CD4-positive, alpha-beta memory T cell (primary cell): ENCODE measurements around the gene VWF. TPM values are rescaled to one million over a fixed set of nuclear protein-coding genes. Genes with fewer than 3 reads are reported as not detected.
A peak's percentile ranks its signal among the peaks of the same experiment; 100 is the strongest.
"Not testable (repeated sequence)": the region's sequence is repeated elsewhere in the genome, so short reads cannot be mapped to it uniquely, and the experiment has no call there.

Experiments
- CTCF ChIA-PET: fragments of 350-600 bp; sonication (Branson Sonifier 250); formaldehyde crosslinking; loops from one replicate; lab custom pipeline; 2021; ENCODE audit warnings: inconsistent platforms; ENCODE audit not compliant: partially characterized antibody; lab: Charles Lee
- POLR2A ChIA-PET: fragments of 350-600 bp; sonication (Branson Sonifier 250); formaldehyde crosslinking; loops from one replicate; lab custom pipeline; 2021; ENCODE audit not compliant: partially characterized antibody; lab: Charles Lee
- DNase-seq, 5 donors: peaks; one replicate each; pipeline versions ENCODE4 v3.0.0 to v3.0.0-alpha.2; 2020 to 2022; ENCODE audit warnings: mixed read lengths in 1 of 5
- H3K27ac ChIP-seq: one replicate; pipeline ENCODE4 v1.7.0; 2013; ENCODE audit warnings: low read depth, low read length
- H3K27me3 ChIP-seq: 2 replicates; pipeline ENCODE4 v1.7.0; 2013; ENCODE audit warnings: mild to moderate bottlenecking, low read length, moderate library complexity; ENCODE audit not compliant: insufficient read depth
- H3K36me3 ChIP-seq: 2 replicates; pipeline ENCODE4 v1.7.0; 2013; ENCODE audit warnings: mild to moderate bottlenecking, low read length, moderate library complexity; ENCODE audit not compliant: insufficient read depth
- H3K4me1 ChIP-seq: 2 replicates; pipeline ENCODE4 v1.7.0; 2013; ENCODE audit warnings: mild to moderate bottlenecking, low read length, moderate library complexity; ENCODE audit not compliant: insufficient read depth
- H3K4me3 ChIP-seq, 2 donors: one replicate each; pipeline ENCODE4 v1.7.0; 2013; ENCODE audit warnings: low read length in 2 of 2, mild to moderate bottlenecking in 1 of 2
- H3K9me3 ChIP-seq, 2 donors: one replicate each; pipeline ENCODE4 v1.7.0; 2013; ENCODE audit warnings: low read length in 2 of 2, control low read depth in 1 of 2; ENCODE audit not compliant: control insufficient read depth in 1 of 2
- H3K27ac Mint-ChIP-seq, 7 donors: one replicate each; pipeline ENCODE4 v1.8.0; 2020 to 2021; ENCODE audit warnings: mixed read lengths in 7 of 7, mild to moderate bottlenecking in 6 of 7, inconsistent platforms in 3 of 7, moderate library complexity in 3 of 7
- H3K27me3 Mint-ChIP-seq, 2 donors: one replicate each; pipeline ENCODE4 v1.8.0; 2020 to 2021; ENCODE audit warnings: mixed read lengths in 2 of 2
- H3K36me3 Mint-ChIP-seq, 2 donors: one replicate each; pipeline ENCODE4 v1.8.0; 2020 to 2021; ENCODE audit warnings: mixed read lengths in 2 of 2, inconsistent platforms in 1 of 2, mild to moderate bottlenecking in 1 of 2
- H3K4me1 Mint-ChIP-seq, 4 donors: one replicate each; pipeline ENCODE4 v1.8.0; 2020 to 2021; ENCODE audit warnings: mixed read lengths in 4 of 4, mild to moderate bottlenecking in 1 of 4
- H3K4me3 Mint-ChIP-seq, 8 donors: one replicate each; pipeline ENCODE4 v1.8.0; 2020 to 2021; ENCODE audit warnings: mixed read lengths in 8 of 8, mild to moderate bottlenecking in 7 of 8, moderate library complexity in 6 of 8, inconsistent platforms in 3 of 8
- H3K9me3 Mint-ChIP-seq, 8 donors: one replicate each; pipeline ENCODE4 v1.8.0; 2020 to 2021; ENCODE audit warnings: mixed read lengths in 8 of 8, mild to moderate bottlenecking in 5 of 8, inconsistent platforms in 3 of 8, moderate library complexity in 1 of 8
- intact Hi-C: fragments of 100-400 bp; cut with micrococcal nuclease; formaldehyde crosslinking; loops from one replicate; pipeline ENCODE4 v1.15.1; 2023
- polyA plus RNA-seq, 2 donors: library from polyadenylated mRNA; unstranded; fragments of 300-500 nt; fragmentation: Illumina TruSeq; gene quantifications; one replicate each; pipeline ENCODE4 v1.2.3, GENCODE V29; 2021
- total RNA-seq, 2 experiments: library from RNA; stranded (reverse); gene quantifications; one replicate each; pipeline ENCODE4 v1.2.3, GENCODE V29; 2021

Gene VWF
- total and polyA plus RNA-seq, 4 experiments from 2014 or later: 0.03 to 0.17 (median 0.15) TPM; not detected in 1

DNA sequence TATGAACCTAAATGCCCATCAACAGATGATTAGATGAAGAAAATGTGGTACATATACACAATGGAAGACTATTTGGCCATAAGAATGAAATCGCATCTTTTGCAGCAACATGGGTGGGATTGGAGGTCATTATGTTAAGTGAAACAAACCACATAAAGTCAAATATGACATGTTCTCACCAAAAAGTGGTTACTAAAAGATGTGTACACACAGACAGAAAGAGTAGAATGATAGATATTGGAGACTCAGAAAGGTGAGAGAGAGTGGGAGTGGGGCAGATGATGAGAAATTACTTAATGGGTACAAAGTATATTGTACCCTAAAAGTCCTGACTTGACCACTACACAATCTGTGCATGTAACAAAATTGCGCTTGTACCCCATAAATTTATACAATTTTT, 19.6 kb downstream of the VWF start:
- no peaks in the 10 kb centered on the region for H3K36me3 Mint-ChIP-seq
- Histone ChIP-seq H3K4me3 (no peak overlapping the region), H3K27ac (no peak overlapping the region), H3K4me1 (no peaks in the 10 kb centered on the region), H3K27me3 (no peaks in the 10 kb centered on the region), H3K36me3 (no peaks in the 10 kb centered on the region), H3K9me3 (no peaks in the 10 kb centered on the region)
- H3K4me3 Mint-ChIP-seq: no peak overlapping the region
- H3K27ac Mint-ChIP-seq: no peak overlapping the region
- H3K9me3 Mint-ChIP-seq: peaks cover 0 to 3% (median under 1%) of the 10 kb centered on the region in 8 donors
- no peaks in the 10 kb centered on the region for H3K27me3 Mint-ChIP-seq
- CTCF ChIA-PET: no interaction called here
- intact Hi-C loops: no loop called here
- DNase-seq: no peak
- no peaks in the 10 kb centered on the region for H3K4me1 Mint-ChIP-seq
- POLR2A ChIA-PET: no interaction called here

- no peaks in the 10 kb centered on the region for H3K4me1 Mint-ChIP-seq
- H3K4me3 ChIP-seq: no peak overlapping the region
- DNase-seq: no peak
- peaks cover 0 to under 1% (median 0%) of the 10 kb centered on the region in 8 donors for H3K9me3 Mint-ChIP-seq
- H3K4me3 Mint-ChIP-seq: no peak overlapping the region
- H3K4me1 ChIP-seq: no peaks in the 10 kb centered on the region
- no peaks in the 10 kb centered on the region for H3K36me3 ChIP-seq
- H3K27me3 ChIP-seq: no peaks in the 10 kb centered on the region
- ChIA-PET POLR2A (no interaction called here), CTCF (no interaction called here)
- no peak overlapping the region for H3K27ac Mint-ChIP-seq
- no peaks in the 10 kb centered on the region for H3K27me3 Mint-ChIP-seq
- no peak overlapping the region for H3K27ac ChIP-seq
- intact Hi-C loops: no loop called here
- no peaks in the 10 kb centered on the region for H3K9me3 ChIP-seq
- H3K36me3 Mint-ChIP-seq: no peaks in the 10 kb centered on the region
Observed at GRCh38 chr12:6104027-6104426, 20.4 kb downstream of the VWF start.

DNA sequence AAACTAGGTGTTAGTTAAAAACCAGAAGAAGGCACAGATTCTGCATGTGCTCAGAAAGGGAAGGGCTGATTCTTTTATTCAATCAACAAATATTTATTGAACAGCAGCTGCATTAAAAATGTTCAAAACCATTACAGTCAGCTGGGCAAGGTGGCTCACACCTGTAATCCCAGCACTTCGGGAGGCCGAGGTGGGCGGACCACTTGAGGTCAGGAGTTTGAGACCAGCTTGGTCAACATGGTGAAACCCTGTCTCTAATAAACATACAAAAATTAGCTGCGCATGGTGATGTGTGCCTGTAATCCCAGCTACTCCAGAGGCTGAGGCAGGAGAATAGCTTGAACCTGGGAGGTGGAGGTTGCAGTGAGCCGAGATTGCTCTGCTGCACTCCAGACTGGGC, 22.4 kb downstream of the VWF start:
- intact Hi-C loops, CTCF ChIA-PET: not testable (repeated sequence)

DNA sequence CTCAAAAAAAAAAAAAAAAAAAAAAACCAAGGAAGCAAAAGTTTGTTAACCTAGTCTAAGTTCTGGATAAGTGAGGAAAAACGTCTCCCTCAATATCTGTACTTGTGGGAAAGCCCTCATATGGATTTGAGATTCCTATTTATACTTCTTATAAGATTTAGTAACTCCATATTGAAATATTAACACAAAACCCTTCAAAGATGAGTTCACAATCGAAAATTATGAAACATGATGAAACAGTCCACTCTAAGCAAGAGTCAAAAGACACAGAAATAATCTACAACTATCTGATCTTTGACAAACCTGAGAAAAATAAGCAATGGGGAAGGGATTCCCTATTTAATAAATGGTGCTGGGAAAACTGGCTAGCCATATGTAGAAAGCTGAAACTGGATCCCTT, 25.2 kb downstream of the VWF start:
- Mint-ChIP-seq H3K4me3 (no peak overlapping the region), H3K4me1 (no peaks in the 10 kb centered on the region), H3K9me3 (peaks cover 0 to 5% (median 0%) of the 10 kb centered on the region in 8 donors), H3K27ac (no peak overlapping the region), H3K27me3 (peaks cover 7 to 28% of the 10 kb centered on the region in 2 donors), H3K36me3 (no peaks in the 10 kb centered on the region)
- Histone ChIP-seq H3K27me3 (no peaks in the 10 kb centered on the region), H3K4me3 (no peak overlapping the region), H3K27ac (no peak overlapping the region), H3K4me1 (no peaks in the 10 kb centered on the region), H3K9me3 (no peaks in the 10 kb centered on the region), H3K36me3 (no peaks in the 10 kb centered on the region)
- CTCF ChIA-PET: no interaction called here
- POLR2A ChIA-PET: no interaction called here
- intact Hi-C loops: no loop called here
- DNase-seq: no peak

More for the DNA sequence above, 22.4 kb downstream of the VWF start:
- H3K36me3 ChIP-seq, H3K27ac ChIP-seq, H3K4me3 Mint-ChIP-seq, POLR2A ChIA-PET, H3K9me3 Mint-ChIP-seq, H3K27me3 ChIP-seq, H3K4me1 ChIP-seq, H3K27ac Mint-ChIP-seq, DNase-seq, H3K36me3 Mint-ChIP-seq, H3K4me1 Mint-ChIP-seq, H3K4me3 ChIP-seq, H3K27me3 Mint-ChIP-seq, H3K9me3 ChIP-seq: not testable (repeated sequence)

DNA sequence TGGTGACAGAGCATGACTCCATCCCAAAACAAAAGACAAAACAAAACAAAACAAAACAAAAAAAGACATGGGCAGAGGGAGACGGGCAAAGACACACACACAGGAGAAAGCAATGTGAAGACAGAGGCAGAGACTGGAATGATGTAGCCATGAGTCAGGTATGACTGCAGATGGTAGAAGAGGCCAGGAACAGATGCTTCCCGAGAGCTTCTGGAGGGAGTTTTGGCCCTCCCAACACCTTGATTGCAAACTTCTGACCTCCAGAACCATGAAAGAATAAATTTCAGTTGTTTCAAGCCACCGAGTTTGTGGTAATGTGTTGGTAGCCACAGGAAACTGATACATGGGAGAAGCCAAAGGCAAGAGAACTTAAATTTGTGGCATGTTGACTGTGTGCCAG, 27.1 kb downstream of the VWF start:
- no peak overlapping the region for H3K27ac ChIP-seq
- H3K27me3 ChIP-seq: no peaks in the 10 kb centered on the region
- Mint-ChIP-seq H3K27ac (no peak overlapping the region), H3K36me3 (no peaks in the 10 kb centered on the region), H3K4me1 (no peaks in the 10 kb centered on the region), H3K4me3 (no peak overlapping the region), H3K27me3 (peaks cover 11 to 41% of the 10 kb centered on the region in 2 donors), H3K9me3 (peaks cover 0 to 5% (median 0%) of the 10 kb centered on the region in 8 donors)
- DNase-seq: no peak
- H3K4me3 ChIP-seq: no peak overlapping the region
- intact Hi-C loops: no loop called here
- ChIA-PET POLR2A (no interaction called here), CTCF (no interaction called here)
- H3K9me3 ChIP-seq: no peaks in the 10 kb centered on the region
- no peaks in the 10 kb centered on the region for H3K4me1 ChIP-seq
- no peaks in the 10 kb centered on the region for H3K36me3 ChIP-seq

DNA sequence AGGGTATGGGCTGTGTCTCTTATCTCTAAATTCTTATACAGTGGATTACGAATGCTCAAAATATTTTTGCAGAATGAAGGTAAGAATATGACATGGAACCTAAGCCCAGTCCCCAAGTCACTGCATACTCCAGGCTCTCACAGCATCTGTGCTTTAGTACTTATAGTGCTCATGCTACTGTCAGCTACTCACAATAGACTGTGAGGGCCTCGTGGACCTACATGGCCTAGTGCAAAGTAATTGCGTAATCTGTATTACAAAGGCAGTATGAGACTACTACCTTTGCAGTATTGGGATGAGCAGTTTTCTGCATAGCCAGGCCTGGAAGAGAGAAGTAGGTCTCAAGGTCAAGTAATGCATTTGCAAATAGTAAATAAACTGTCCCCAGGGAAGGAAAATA, 27.9 kb downstream of the VWF start:
- Histone ChIP-seq H3K4me3 (no peak overlapping the region), H3K27me3 (no peaks in the 10 kb centered on the region), H3K27ac (no peak overlapping the region), H3K9me3 (no peaks in the 10 kb centered on the region), H3K4me1 (no peaks in the 10 kb centered on the region), H3K36me3 (no peaks in the 10 kb centered on the region)
- intact Hi-C loops: no loop called here
- CTCF ChIA-PET: no interaction called here
- peaks cover 0 to 5% (median 0%) of the 10 kb centered on the region in 8 donors for H3K9me3 Mint-ChIP-seq
- no peak overlapping the region for H3K4me3 Mint-ChIP-seq
- no peaks in the 10 kb centered on the region for H3K36me3 Mint-ChIP-seq
- H3K4me1 Mint-ChIP-seq: no peaks in the 10 kb centered on the region
- POLR2A ChIA-PET: no interaction called here
- H3K27me3 Mint-ChIP-seq: peaks cover 12 to 45% of the 10 kb centered on the region in 2 donors
- DNase-seq: no peak
- no peak overlapping the region for H3K27ac Mint-ChIP-seq

DNA sequence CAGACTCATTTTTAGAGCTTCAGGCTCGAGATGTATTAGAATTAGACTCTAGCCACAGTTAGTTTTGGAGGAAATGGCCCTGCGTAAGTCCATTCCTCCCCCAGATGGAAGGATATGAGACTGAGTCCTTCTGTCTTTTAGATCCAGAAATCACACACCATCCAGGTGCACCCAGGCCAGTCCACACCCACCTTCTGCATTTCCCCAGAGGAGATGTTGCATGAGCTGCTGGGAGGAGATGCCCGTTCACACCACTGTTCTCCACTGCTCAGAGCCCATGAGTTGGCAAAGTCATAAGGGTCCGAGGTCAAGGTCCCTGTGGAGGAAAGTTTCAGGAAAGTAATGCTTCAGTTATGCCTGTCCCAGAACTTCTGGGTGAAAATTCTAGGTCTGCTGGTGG, 29.2 kb downstream of the VWF start:
- Histone ChIP-seq H3K4me1 (no peaks in the 10 kb centered on the region), H3K4me3 (no peak overlapping the region), H3K9me3 (no peaks in the 10 kb centered on the region), H3K36me3 (no peaks in the 10 kb centered on the region), H3K27ac (no peak overlapping the region), H3K27me3 (no peaks in the 10 kb centered on the region)
- DNase-seq: no peak
- no peak overlapping the region for H3K27ac Mint-ChIP-seq
- H3K4me3 Mint-ChIP-seq: no peak overlapping the region
- intact Hi-C loops: no loop called here
- peaks cover 0 to 2% (median 0%) of the 10 kb centered on the region in 4 donors for H3K4me1 Mint-ChIP-seq
- H3K9me3 Mint-ChIP-seq: peaks cover 0 to 5% (median 0%) of the 10 kb centered on the region in 8 donors
- POLR2A ChIA-PET: no interaction called here
- H3K36me3 Mint-ChIP-seq: no peaks in the 10 kb centered on the region
- peaks cover 14 to 54% of the 10 kb centered on the region in 2 donors for H3K27me3 Mint-ChIP-seq
- CTCF ChIA-PET: interaction anchor here (0.7 kb wide), 1 partner anchor 27 kb away, joined by 3 read pairs; no protein-coding TSS in a partner anchor

GRCh38 chr12:6093764-6094163, 30.7 kb downstream of the VWF start:
- Mint-ChIP-seq H3K4me1 (peaks cover 0 to 2% (median under 1%) of the 10 kb centered on the region in 4 donors), H3K27ac (no peak overlapping the region), H3K9me3 (peaks cover 0 to 5% (median 0%) of the 10 kb centered on the region in 8 donors), H3K27me3 (peaks cover 16 to 58% of the 10 kb centered on the region in 2 donors), H3K36me3 (no peaks in the 10 kb centered on the region), H3K4me3 (peak overlapping the region in 1 of 8 donors; percentile 17)
- no peaks in the 10 kb centered on the region for H3K27me3 ChIP-seq
- CTCF ChIA-PET: no interaction called here
- no peak overlapping the region for H3K4me3 ChIP-seq
- H3K27ac ChIP-seq: no peak overlapping the region
- no peak for DNase-seq
- H3K4me1 ChIP-seq: no peaks in the 10 kb centered on the region
- H3K36me3 ChIP-seq: no peaks in the 10 kb centered on the region
- no peaks in the 10 kb centered on the region for H3K9me3 ChIP-seq
- POLR2A ChIA-PET: no interaction called here
- intact Hi-C loops: no loop called here
